Fibroblast of mammary gland (primary cell): ENCODE measurements around the gene HTR1E.
A peak's percentile ranks its signal among the peaks of the same experiment; 100 is the strongest.
"Not testable (repeated sequence)": the region's sequence is repeated elsewhere in the genome, so short reads cannot be mapped to it uniquely, and the experiment has no call there.

Experiments
- DNase-seq: peaks from one replicate; pipeline ENCODE4 v3.0.0-alpha.2; 2010; ENCODE audit warnings: low read depth
- H3K4me3 ChIP-seq: 2 replicates; pipeline ENCODE4 v1.5.1; 2011; ENCODE audit warnings: low read depth, mild to moderate bottlenecking, low read length, moderate library complexity; ENCODE audit not compliant: control insufficient read depth
- TF ChIP-seq, protein P1 (sequence below): conservative IDR thresholded peaks from 2 replicates; pipeline ENCODE4 v1.5.1; 2011; ENCODE audit warnings: low read depth, low read length, inconsistent platforms; ENCODE audit not compliant: control insufficient read depth, insufficient read depth

HTR1E gene

DNA sequence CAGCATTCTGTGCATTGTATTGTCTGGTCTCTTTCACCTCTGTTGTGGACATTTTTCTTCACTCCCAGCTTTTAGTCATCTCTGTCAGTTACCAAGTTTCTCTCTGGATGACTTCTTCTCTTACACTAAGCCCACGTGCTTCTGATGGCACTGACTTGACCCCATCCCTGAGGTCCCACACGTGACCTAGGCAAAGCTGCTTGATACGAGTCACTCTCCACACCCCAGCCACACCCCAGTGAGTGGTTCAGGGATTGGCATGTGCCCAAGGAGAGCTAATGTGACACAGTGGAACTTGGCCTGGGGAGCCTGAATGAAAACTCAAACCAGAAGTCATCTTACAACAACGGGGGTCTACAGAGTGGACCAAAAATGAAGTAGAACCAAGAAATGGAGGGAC, 32.2 kb downstream of the HTR1E start:
- TF ChIP-seq, protein P1, sequence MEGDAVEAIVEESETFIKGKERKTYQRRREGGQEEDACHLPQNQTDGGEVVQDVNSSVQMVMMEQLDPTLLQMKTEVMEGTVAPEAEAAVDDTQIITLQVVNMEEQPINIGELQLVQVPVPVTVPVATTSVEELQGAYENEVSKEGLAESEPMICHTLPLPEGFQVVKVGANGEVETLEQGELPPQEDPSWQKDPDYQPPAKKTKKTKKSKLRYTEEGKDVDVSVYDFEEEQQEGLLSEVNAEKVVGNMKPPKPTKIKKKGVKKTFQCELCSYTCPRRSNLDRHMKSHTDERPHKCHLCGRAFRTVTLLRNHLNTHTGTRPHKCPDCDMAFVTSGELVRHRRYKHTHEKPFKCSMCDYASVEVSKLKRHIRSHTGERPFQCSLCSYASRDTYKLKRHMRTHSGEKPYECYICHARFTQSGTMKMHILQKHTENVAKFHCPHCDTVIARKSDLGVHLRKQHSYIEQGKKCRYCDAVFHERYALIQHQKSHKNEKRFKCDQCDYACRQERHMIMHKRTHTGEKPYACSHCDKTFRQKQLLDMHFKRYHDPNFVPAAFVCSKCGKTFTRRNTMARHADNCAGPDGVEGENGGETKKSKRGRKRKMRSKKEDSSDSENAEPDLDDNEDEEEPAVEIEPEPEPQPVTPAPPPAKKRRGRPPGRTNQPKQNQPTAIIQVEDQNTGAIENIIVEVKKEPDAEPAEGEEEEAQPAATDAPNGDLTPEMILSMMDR = no peak
- peak; percentile 1 for DNase-seq

DNA sequence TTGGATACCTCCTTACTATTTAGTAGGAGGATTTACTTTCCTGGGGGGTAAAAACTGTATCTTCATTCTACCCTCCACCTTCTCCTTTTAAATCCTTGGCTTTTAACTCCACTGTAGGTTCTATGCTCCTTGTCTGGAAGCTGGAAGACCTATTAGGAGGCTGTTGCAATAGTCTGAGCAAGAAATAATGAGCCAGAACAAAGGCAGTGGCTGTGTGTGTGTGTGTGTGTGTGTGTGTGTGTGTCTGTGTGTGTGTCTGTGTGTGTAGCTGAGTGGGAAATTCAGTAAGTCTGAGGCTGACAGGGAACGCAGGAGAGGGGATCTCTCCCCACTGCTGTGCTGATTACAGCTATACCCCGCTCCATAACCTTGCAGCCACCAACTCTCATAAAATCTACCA, 35.8 kb downstream of the HTR1E start:
- H3K4me3 ChIP-seq = no peak overlapping the region
- TF ChIP-seq, protein P1 = no peak
- no peak for DNase-seq

More for the DNA sequence above, 32.2 kb downstream of the HTR1E start:
- H3K4me3 ChIP-seq = no peak overlapping the region

DNA sequence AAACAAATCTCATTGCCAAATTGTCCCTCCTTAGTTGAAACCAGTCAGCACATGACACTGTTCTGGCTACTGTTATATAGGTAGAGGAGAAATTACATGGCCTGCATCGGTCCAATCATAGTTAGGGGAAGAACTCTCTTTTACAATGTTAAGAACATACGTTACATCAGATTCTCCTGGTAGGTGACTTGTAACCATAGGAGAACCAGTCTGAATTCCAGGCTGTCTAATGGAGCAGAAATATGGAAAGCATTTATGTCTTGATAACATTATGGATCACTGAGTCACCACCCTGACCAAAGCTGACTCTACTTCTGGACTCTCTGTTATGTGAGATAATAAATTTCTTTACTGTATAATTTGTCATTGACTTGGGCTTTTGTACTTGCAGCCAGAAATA, 40.9 kb downstream of the HTR1E start:
- TF ChIP-seq, protein P1 = no peak
- DNase-seq = no peak
- no peak overlapping the region for H3K4me3 ChIP-seq

DNA sequence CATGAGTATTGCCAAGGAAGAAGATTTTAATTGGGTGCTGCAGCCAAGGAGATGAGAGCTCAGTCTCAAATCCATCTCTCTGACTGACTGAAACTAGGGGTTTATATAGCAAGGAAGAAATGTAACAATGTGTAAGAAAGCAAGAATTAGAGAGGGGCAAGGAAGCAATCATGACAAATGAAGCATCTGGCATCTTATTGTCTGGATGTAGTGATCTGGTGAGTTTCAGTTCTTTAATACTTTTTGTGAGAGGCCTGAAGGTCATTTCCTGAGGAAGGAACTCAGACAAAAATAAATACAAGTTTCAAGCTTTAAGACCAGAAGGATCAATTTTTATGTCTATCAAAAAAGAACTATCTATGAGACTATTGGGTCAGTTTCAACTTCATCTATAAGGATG, 64.2 kb downstream of the HTR1E start:
- TF ChIP-seq, protein P1 = no peak
- H3K4me3 ChIP-seq = no peak overlapping the region
- no peak for DNase-seq

DNA sequence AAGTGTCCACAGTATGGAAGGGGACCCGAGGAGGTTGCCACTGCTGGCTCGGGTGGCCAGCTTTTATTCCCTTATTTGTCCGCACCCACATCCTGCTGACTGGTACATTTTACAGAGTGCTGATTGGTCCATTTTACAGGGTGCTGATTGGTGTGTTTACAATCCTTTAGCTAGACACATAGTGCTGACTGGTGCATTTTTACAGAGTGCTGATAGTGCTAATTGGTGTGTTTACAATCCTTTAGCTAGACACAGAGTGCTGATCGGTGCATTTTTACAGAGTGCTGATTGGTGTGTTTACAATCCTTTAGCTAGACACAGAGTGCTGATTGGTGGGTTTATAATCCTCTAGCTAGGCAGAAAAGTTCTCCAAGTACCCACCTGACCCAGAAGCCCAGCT, 65.1 kb downstream of the HTR1E start:
- DNase-seq, H3K4me3 ChIP-seq: not testable (repeated sequence)

DNA sequence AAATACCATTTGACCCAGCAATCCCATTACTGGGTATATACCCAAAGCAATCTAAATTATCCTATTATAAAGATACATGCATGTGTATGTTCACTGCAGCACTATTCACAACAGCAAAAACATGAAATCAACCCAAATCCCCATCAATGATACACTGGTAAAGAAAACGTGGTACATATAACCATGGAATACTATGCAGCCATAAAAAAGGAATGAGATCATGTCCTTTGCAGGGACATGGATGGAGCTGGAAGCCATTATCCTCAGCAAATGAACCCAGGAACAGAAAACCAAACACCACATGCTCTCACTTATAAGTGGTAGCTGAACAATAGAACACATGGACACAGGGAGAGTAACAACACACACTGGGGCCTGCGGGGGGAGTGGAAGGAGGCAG, 69.2 kb downstream of the HTR1E start:
- not testable (repeated sequence) for H3K4me3 ChIP-seq

DNA sequence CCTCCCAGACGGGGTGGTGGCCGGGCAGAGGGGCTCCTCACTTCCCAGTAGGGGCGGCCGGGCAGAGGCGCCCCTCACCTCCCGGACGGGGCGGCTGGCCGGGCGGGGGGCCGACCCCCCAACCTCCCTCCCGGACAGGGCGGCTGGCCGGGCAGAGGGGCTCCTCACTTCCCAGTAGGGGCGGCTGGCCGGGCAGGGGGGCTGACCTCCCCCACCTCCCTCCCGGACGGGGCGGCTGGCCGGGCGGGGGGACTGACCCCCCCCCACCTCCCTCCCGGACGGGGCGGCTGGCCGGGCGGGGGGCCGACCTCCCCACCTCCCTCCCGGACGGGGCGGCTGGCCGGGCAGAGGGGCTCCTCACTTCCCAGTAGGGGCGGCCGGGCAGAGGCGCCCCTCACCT, 72.3 kb downstream of the HTR1E start:
- DNase-seq, H3K4me3 ChIP-seq: not testable (repeated sequence)

More for the DNA sequence above, 69.2 kb downstream of the HTR1E start:
- DNase-seq = not testable (repeated sequence)

DNA sequence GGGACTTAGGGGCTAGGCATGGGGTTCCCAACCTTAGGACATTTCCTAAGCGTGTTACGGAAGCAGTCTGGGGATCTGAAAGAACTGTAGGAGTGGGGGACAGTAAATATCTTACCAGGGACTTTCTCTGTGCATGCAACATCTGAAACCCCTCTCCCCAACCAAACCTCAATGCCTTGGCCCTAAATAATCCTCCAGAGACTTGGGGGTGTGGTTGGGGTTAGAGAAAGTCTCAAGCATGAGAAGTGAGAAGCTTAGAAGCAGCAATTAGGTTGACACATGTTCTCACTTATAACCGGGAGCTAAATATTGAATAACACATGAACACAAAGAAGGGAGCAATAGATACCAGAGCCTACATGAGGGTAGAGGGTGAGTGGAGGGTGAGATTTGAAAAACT, 74.7 kb downstream of the HTR1E start:
- DNase-seq = no peak
- TF ChIP-seq, protein P1 = no peak
- H3K4me3 ChIP-seq = no peak overlapping the region
